Endodermal cell (in vitro differentiated cells): ENCODE measurements around the gene TNFAIP8L3. TPM values are rescaled to one million over a fixed set of nuclear protein-coding genes. Genes with fewer than 3 reads are reported as not detected.

ENCODE experiments used
- DNase-seq: peaks from one replicate; pipeline ENCODE4 v3.0.0-alpha.2; 2017
- H3K27ac ChIP-seq: 2 replicates; pipeline ENCODE4 v1.5.1; 2013; ENCODE audit warnings: mild to moderate bottlenecking, low read depth, low read length, moderate library complexity
- H3K27me3 ChIP-seq: 2 replicates; pipeline ENCODE4 v1.6.1; 2013; ENCODE audit warnings: mild to moderate bottlenecking, low read length, moderate library complexity; ENCODE audit not compliant: insufficient read depth, control insufficient read depth, poor library complexity, severe bottlenecking
- H3K36me3 ChIP-seq: 2 replicates; pipeline ENCODE4 v1.7.0; 2013; ENCODE audit warnings: mild to moderate bottlenecking, low read length, moderate library complexity; ENCODE audit not compliant: control insufficient read depth, insufficient read depth
- H3K4me1 ChIP-seq: one replicate; pipeline ENCODE4 v1.7.0; 2013; ENCODE audit warnings: low read length; ENCODE audit not compliant: control insufficient read depth, insufficient read depth
- H3K4me3 ChIP-seq: 2 replicates; pipeline ENCODE4 v1.5.1; 2013; ENCODE audit warnings: mild to moderate bottlenecking, low read length, moderate library complexity
- H3K9ac ChIP-seq: 2 replicates; pipeline ENCODE4 v1.6.1; 2013; ENCODE audit warnings: mild to moderate bottlenecking, low read length, moderate library complexity; ENCODE audit not compliant: poor library complexity, severe bottlenecking; ENCODE audit errors: extremely low read depth
- H3K9me3 ChIP-seq: 2 replicates; pipeline ENCODE4 v1.6.1; 2013; ENCODE audit warnings: mild to moderate bottlenecking, low read length, moderate library complexity; ENCODE audit not compliant: control insufficient read depth
- H3K27ac Mint-ChIP-seq: 2 replicates; pipeline ENCODE4 v1.8.0; 2020; ENCODE audit warnings: mixed read lengths
- H3K27me3 Mint-ChIP-seq: 2 replicates; pipeline ENCODE4 v1.8.0; 2021; ENCODE audit warnings: mild to moderate bottlenecking, mixed read lengths; ENCODE audit not compliant: insufficient read depth
- H3K36me3 Mint-ChIP-seq: 2 replicates; pipeline ENCODE4 v1.8.0; 2020; ENCODE audit warnings: low read depth, mixed read lengths
- H3K4me1 Mint-ChIP-seq: 2 replicates; pipeline ENCODE4 v1.8.0; 2020; ENCODE audit warnings: mixed read lengths
- H3K4me3 Mint-ChIP-seq: 2 replicates; pipeline ENCODE4 v1.8.0; 2020; ENCODE audit warnings: mild to moderate bottlenecking, moderate library complexity, mixed read lengths
- H3K9me3 Mint-ChIP-seq: 2 replicates; pipeline ENCODE4 v1.8.0; 2020; ENCODE audit warnings: mild to moderate bottlenecking, mixed read lengths
- WGBS, 2 experiments: methylation state at CpG; one replicate each; pipeline versions ENCODE4 v1.1.5 to v1.1.7; 2013; ENCODE audit warnings: missing lambda C conversion rate in 2 of 2, mixed read lengths in 1 of 2; ENCODE audit not compliant: insufficient coverage in 1 of 2, insufficient read length in 1 of 2; 5-methylcytosine and 5-hydroxymethylcytosine counted together
- total RNA-seq, 2 donors: library from RNA; stranded (reverse); fragmentation: NEBNext Ultra II Directional in 1 of 2; extraction: Animal tissue kit (Norgen Biotek cat#: 25700) in 1 of 2; gene quantifications; 2 replicates in 1 of 2; 3 replicates in 1 of 2; pipeline ENCODE4 v1.2.1, GENCODE V29; 2021
- TF ChIP-seq, protein P1 (sequence below): fragments of 200-600 bp; sonication (generic); conservative IDR thresholded peaks from 2 replicates; pipeline ENCODE4 v1.5.0; 2021; ENCODE audit warnings: antibody characterized with exemption, mild to moderate bottlenecking

The TNFAIP8L3 gene
- total RNA-seq, 2 donors from 2014 or later, result 0.31 TPM; not detected in 1

DNA sequence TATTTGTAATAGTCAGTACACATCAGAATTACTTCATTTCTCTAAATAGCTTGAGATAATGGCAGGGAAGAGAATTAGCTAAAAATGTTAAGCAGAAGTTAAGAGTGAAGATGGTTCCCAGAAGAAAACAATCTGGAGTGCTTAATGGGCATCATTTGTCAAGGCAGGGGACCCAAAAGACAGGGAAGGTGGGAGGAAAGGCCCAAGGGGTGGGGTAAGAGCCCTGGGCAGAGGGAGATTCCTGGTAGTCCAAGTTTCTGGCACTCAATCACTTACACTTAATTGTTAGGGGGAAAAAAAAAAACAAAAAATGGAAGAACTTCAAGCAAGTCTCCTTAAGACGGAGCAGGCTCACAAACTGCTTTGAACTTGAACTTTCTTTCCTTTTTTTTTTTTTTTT, 28.9 kb downstream of the TNFAIP8L3 start:
- Mint-ChIP-seq H3K4me3 (no peak overlapping the region), H3K27me3 (peaks cover 49% of the 10 kb centered on the region), H3K27ac (no peak overlapping the region), H3K9me3 (no peaks in the 10 kb centered on the region), H3K4me1 (peaks cover 12% of the 10 kb centered on the region), H3K36me3 (no peaks in the 10 kb centered on the region)
- Histone ChIP-seq H3K27ac (no peak overlapping the region), H3K4me3 (no peak overlapping the region), H3K4me1 (no peaks in the 10 kb centered on the region), H3K9me3 (no peaks in the 10 kb centered on the region), H3K36me3 (no peaks in the 10 kb centered on the region), H3K27me3 (peaks cover 54% of the 10 kb centered on the region), H3K9ac (no peak overlapping the region)
- DNase-seq, result no peak
- TF ChIP-seq, protein P1, sequence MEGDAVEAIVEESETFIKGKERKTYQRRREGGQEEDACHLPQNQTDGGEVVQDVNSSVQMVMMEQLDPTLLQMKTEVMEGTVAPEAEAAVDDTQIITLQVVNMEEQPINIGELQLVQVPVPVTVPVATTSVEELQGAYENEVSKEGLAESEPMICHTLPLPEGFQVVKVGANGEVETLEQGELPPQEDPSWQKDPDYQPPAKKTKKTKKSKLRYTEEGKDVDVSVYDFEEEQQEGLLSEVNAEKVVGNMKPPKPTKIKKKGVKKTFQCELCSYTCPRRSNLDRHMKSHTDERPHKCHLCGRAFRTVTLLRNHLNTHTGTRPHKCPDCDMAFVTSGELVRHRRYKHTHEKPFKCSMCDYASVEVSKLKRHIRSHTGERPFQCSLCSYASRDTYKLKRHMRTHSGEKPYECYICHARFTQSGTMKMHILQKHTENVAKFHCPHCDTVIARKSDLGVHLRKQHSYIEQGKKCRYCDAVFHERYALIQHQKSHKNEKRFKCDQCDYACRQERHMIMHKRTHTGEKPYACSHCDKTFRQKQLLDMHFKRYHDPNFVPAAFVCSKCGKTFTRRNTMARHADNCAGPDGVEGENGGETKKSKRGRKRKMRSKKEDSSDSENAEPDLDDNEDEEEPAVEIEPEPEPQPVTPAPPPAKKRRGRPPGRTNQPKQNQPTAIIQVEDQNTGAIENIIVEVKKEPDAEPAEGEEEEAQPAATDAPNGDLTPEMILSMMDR, result no peak
- 85 to 100% methylated on average over 1 of the region's 1 CpG for WGBS, 2 experiments

- Histone ChIP-seq H3K27ac (no peak overlapping the region), H3K36me3 (no peaks in the 10 kb centered on the region), H3K27me3 (peaks cover 58% of the 10 kb centered on the region), H3K4me1 (no peaks in the 10 kb centered on the region), H3K9ac (no peak overlapping the region), H3K4me3 (no peak overlapping the region), H3K9me3 (no peaks in the 10 kb centered on the region)
- H3K9me3 Mint-ChIP-seq, result no peaks in the 10 kb centered on the region
- H3K4me1 Mint-ChIP-seq, result peaks cover 12% of the 10 kb centered on the region
- peaks cover 46% of the 10 kb centered on the region for H3K27me3 Mint-ChIP-seq
- TF ChIP-seq, protein P1, result no peak
- no peak for DNase-seq
- no peaks in the 10 kb centered on the region for H3K36me3 Mint-ChIP-seq
- no peak overlapping the region for H3K4me3 Mint-ChIP-seq
- H3K27ac Mint-ChIP-seq, result no peak overlapping the region
Measured at GRCh38 chr15:51065261-51065660, 29.4 kb downstream of the TNFAIP8L3 start.

DNA sequence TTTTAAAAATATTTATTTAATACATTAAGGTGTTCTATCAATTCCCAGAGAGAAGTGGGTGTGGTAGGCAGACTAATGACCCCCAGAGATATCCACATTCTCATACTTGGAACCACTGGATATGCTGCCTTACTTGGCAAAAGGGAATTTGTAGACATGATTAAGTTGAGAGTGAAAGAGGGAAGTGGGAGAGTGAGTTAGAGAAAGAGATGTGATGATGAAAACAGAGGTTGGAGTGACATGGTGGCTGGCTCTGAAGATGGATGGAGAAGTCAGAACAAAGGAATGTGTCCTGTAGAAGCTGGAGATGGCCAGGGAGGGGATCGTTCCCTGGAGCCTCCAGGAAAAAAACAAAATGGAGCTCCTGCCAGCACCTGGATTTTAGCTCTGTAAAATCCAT, 32.0 kb downstream of the TNFAIP8L3 start:
- Mint-ChIP-seq H3K4me1 (peaks cover 7% of the 10 kb centered on the region), H3K27me3 (peaks cover 49% of the 10 kb centered on the region), H3K9me3 (no peaks in the 10 kb centered on the region), H3K4me3 (no peak overlapping the region), H3K36me3 (no peaks in the 10 kb centered on the region), H3K27ac (no peak overlapping the region)
- Histone ChIP-seq H3K9ac (no peak overlapping the region), H3K36me3 (no peaks in the 10 kb centered on the region), H3K27me3 (peaks cover 62% of the 10 kb centered on the region), H3K4me3 (no peak overlapping the region), H3K4me1 (no peaks in the 10 kb centered on the region), H3K9me3 (no peaks in the 10 kb centered on the region), H3K27ac (no peak overlapping the region)
- WGBS, 2 experiments, result 90 to 91% methylated on average over 1 of the region's 1 CpG
- DNase-seq, result no peak
- TF ChIP-seq, protein P1, result no peak
